H1 (cell line): ENCODE results near the gene DIP2B. TPM values are rescaled to one million over a fixed set of nuclear protein-coding genes. Genes with fewer than 3 reads are reported as not detected.

ENCODE experiments used
- CTCF ChIA-PET: fragments of 300-600 bp; sonication (Branson Sonifier 250); formaldehyde crosslinking; loops from one replicate; lab custom pipeline; 2021; ENCODE audit not compliant: partially characterized antibody; lab: Charles Lee
- POLR2A ChIA-PET: fragments of 300-600 bp; sonication (Branson Sonifier 250); formaldehyde crosslinking; loops from one replicate; lab custom pipeline; 2021; ENCODE audit warnings: inconsistent platforms; ENCODE audit not compliant: partially characterized antibody; lab: Charles Lee
- DNase-seq, 2 experiments: peaks; one replicate each; pipeline versions ENCODE4 v3.0.0 to v3.0.0-alpha.2; 2010 to 2022; ENCODE audit warnings: low spot score in 2 of 2, low read depth in 1 of 2, mixed read lengths in 1 of 2
- FAIRE-seq: peaks from 2 replicates; lab custom pipeline; 2011; peaks lifted over from hg19 to GRCh38; lab: Jason Lieb, UNC
- H2AFZ ChIP-seq: 2 replicates; pipeline ENCODE4 v1.8.1; 2012; ENCODE audit warnings: low read length, inconsistent platforms
- H2AK5ac ChIP-seq: 2 replicates; pipeline ENCODE4 v1.6.1; 2013; ENCODE audit warnings: low read depth, low read length
- H2BK120ac ChIP-seq: replicated peaks from 2 replicates; pipeline ENCODE3; 2013; ENCODE audit warnings: low read depth, low read length, inconsistent platforms
- H2BK12ac ChIP-seq: 2 replicates; pipeline ENCODE4 v1.6.1; 2013; ENCODE audit warnings: low read depth, low read length
- H2BK15ac ChIP-seq: 2 replicates; pipeline ENCODE4 v1.6.1; 2013; ENCODE audit warnings: low read length
- H2BK20ac ChIP-seq: 2 replicates; pipeline ENCODE4 v1.6.1; 2013; ENCODE audit warnings: low read length
- H2BK5ac ChIP-seq: 2 replicates; pipeline ENCODE4 v1.6.1; 2013; ENCODE audit warnings: low read depth, low read length
- H3K14ac ChIP-seq: 2 replicates; pipeline ENCODE4 v1.6.1; 2013; ENCODE audit warnings: inconsistent platforms; ENCODE audit not compliant: insufficient read length
- H3K18ac ChIP-seq: 2 replicates; pipeline ENCODE4 v1.6.1; 2013; ENCODE audit warnings: low read length; ENCODE audit errors: extremely low read depth
- H3K23ac ChIP-seq: 2 replicates; pipeline ENCODE4 v1.6.1; 2013; ENCODE audit warnings: inconsistent platforms; ENCODE audit not compliant: insufficient read length
- H3K23me2 ChIP-seq: 2 replicates; pipeline ENCODE4 v1.6.1; 2013; ENCODE audit warnings: low read depth, low read length
- H3K27ac ChIP-seq: 2 replicates; pipeline ENCODE4 v1.6.1; 2011; ENCODE audit warnings: low read depth, low read length, inconsistent platforms
- H3K27me3 ChIP-seq, 4 experiments: replicated peaks in 1 of 4; 1 replicate in 1 of 4; 2 replicates in 3 of 4; pipeline versions ENCODE4 v1.6.1 to v1.8.1; 2011 to 2013; ENCODE audit warnings: low read length in 3 of 4, mild to moderate bottlenecking in 3 of 4, inconsistent platforms in 2 of 4, mixed read lengths in 2 of 4, moderate library complexity in 1 of 4; ENCODE audit not compliant: control insufficient read depth in 3 of 4, insufficient read depth in 3 of 4; ENCODE audit errors: extremely low read depth in 1 of 4
- H3K36me3 ChIP-seq, 4 experiments: 2 replicates each; pipeline versions ENCODE4 v1.6.1 to v1.8.1; 2011 to 2013; ENCODE audit warnings: mild to moderate bottlenecking in 4 of 4, low read length in 3 of 4, moderate library complexity in 2 of 4, control low read depth in 1 of 4, inconsistent platforms in 1 of 4; ENCODE audit not compliant: insufficient read depth in 4 of 4, control insufficient read depth in 2 of 4
- H3K4ac ChIP-seq: replicated peaks from 2 replicates; pipeline ENCODE3; 2013; ENCODE audit warnings: low read length, low read depth, mixed read lengths, inconsistent platforms; ENCODE audit not compliant: insufficient read length
- H3K4me1 ChIP-seq, 4 experiments: replicated peaks in 1 of 4; 1 replicate in 1 of 4; 2 replicates in 3 of 4; pipeline versions ENCODE4 v1.6.1 to v1.8.1; 2011 to 2013; ENCODE audit warnings: low read length in 3 of 4, inconsistent platforms in 2 of 4, mixed read lengths in 1 of 4; ENCODE audit not compliant: insufficient read depth in 4 of 4, control insufficient read depth in 3 of 4
- H3K4me2 ChIP-seq, 2 experiments: 2 replicates each; pipeline versions ENCODE4 v1.6.1 to v1.8.1; 2011 to 2013; ENCODE audit warnings: low read depth in 2 of 2, low read length in 2 of 2, control low read depth in 1 of 2, inconsistent platforms in 1 of 2, mild to moderate bottlenecking in 1 of 2; ENCODE audit not compliant: insufficient read depth in 1 of 2
- H3K4me3 ChIP-seq, 4 experiments: fragments of 200-600, 300-600 bp in 1 of 4; sonication (generic), shearing (Covaris generic), sonication (Bioruptor Twin) in 1 of 4; 2 replicates each; pipeline versions ENCODE4 v1.5.1 to v1.8.1; 2011 to 2016; ENCODE audit warnings: low read length in 4 of 4, low read depth in 3 of 4, control low read depth in 2 of 4, inconsistent platforms in 2 of 4, mild to moderate bottlenecking in 2 of 4, mixed read lengths in 1 of 4, moderate library complexity in 1 of 4; ENCODE audit not compliant: insufficient read depth in 2 of 4; ENCODE audit errors: extremely low read depth in 1 of 4
- H3K56ac ChIP-seq: replicated peaks from 2 replicates; pipeline ENCODE3; 2013; ENCODE audit warnings: low read depth, mild to moderate bottlenecking, mixed read lengths, low read length, inconsistent platforms; ENCODE audit not compliant: insufficient read length
- H3K79me1 ChIP-seq: 2 replicates; pipeline ENCODE4 v1.6.1; 2013; ENCODE audit warnings: low read depth, low read length, control low read depth
- H3K79me2 ChIP-seq, 2 experiments: 2 replicates each; pipeline versions ENCODE4 v1.6.1 to v1.8.1; 2012 to 2013; ENCODE audit warnings: low read length in 2 of 2, mild to moderate bottlenecking in 2 of 2, inconsistent platforms in 1 of 2; ENCODE audit not compliant: insufficient read depth in 2 of 2, control insufficient read depth in 1 of 2
- H3K9ac ChIP-seq, 4 experiments: replicated peaks in 1 of 4; 1 replicate in 1 of 4; 2 replicates in 3 of 4; pipeline versions ENCODE4 v1.6.1 to v1.8.1; 2011 to 2013; ENCODE audit warnings: low read depth in 3 of 4, low read length in 3 of 4, control low read depth in 2 of 4, mild to moderate bottlenecking in 2 of 4, moderate library complexity in 2 of 4, inconsistent platforms in 1 of 4; ENCODE audit errors: extremely low read depth in 1 of 4
- H3K9me3 ChIP-seq, 2 experiments: 2 replicates each; pipeline versions ENCODE4 v1.6.1 to v1.8.1; 2012 to 2013; ENCODE audit warnings: mild to moderate bottlenecking in 2 of 2, moderate library complexity in 2 of 2, control low read depth in 1 of 2, inconsistent platforms in 1 of 2, low read depth in 1 of 2, low read length in 1 of 2, mixed read lengths in 1 of 2; ENCODE audit not compliant: insufficient read depth in 2 of 2
- H4K20me1 ChIP-seq, 2 experiments: replicated peaks in 1 of 2; 2 replicates each; pipeline versions ENCODE3 to v1.8.1; 2011 to 2013; ENCODE audit warnings: inconsistent platforms in 2 of 2, low read length in 2 of 2, mild to moderate bottlenecking in 1 of 2; ENCODE audit not compliant: insufficient read depth in 2 of 2, control insufficient read depth in 1 of 2
- H4K5ac ChIP-seq: 2 replicates; pipeline ENCODE4 v1.6.1; 2013; ENCODE audit warnings: low read length, low read depth, mixed read lengths, inconsistent platforms; ENCODE audit not compliant: insufficient read length
- H4K8ac ChIP-seq: 2 replicates; pipeline ENCODE4 v1.8.0; 2013; ENCODE audit warnings: mild to moderate bottlenecking, moderate library complexity, low read length, inconsistent platforms; ENCODE audit not compliant: insufficient read depth; ENCODE audit errors: extremely low read depth
- H4K91ac ChIP-seq: replicated peaks from 2 replicates; pipeline ENCODE3; 2013; ENCODE audit warnings: low read length, mixed read lengths, inconsistent platforms; ENCODE audit not compliant: insufficient read length
- CREB1 ChIP-seq: IDR thresholded peaks from 2 replicates; pipeline ENCODE4 v1.6.1; 2012; ENCODE audit warnings: inconsistent platforms
- FOSL1 ChIP-seq: IDR thresholded peaks from 2 replicates; pipeline ENCODE4 v1.6.1; 2011; ENCODE audit warnings: mild to moderate bottlenecking, low read depth, low read length, moderate library complexity; ENCODE audit not compliant: insufficient read depth
- POLR2AphosphoS5 ChIP-seq: IDR thresholded peaks from 2 replicates; pipeline ENCODE4 v1.6.1; 2011; ENCODE audit warnings: low read depth, low read length
- WGBS, 2 experiments: shearing (Covaris generic) in 1 of 2; methylation state at CpG; one replicate each; pipeline versions ENCODE4 v1.1.6 to v1.1.7; 2013 to 2015; ENCODE audit warnings: low lambda C conversion rate in 2 of 2, mixed read lengths in 2 of 2, inconsistent platforms in 1 of 2, low coverage in 1 of 2, missing lambda C conversion rate in 1 of 2; ENCODE audit not compliant: insufficient replicate concordance in 2 of 2, insufficient coverage in 1 of 2, insufficient read length in 1 of 2; ENCODE audit errors: extremely low coverage in 1 of 2, missing lambda C conversion rate in 1 of 2; 5-methylcytosine and 5-hydroxymethylcytosine counted together
- polyA plus RNA-seq, 7 experiments: library from polyadenylated mRNA; depleted of rRNA in 3 of 7; stranded (reverse) in 5 of 7; unstranded in 2 of 7; fragments of >200 nt in 5 of 7; fragments of 200-250 nt in 2 of 7; gene quantifications; 1 replicate in 5 of 7; 2 replicates in 1 of 7; 4 replicates in 1 of 7; pipeline versions ENCODE4 v1.2.1 to v1.2.3, GENCODE V29; 2011 to 2013; ENCODE audit warnings: missing spikeins in 2 of 7, mixed read lengths in 2 of 7
- total RNA-seq: library from RNA; stranded (reverse); fragmentation: NEBNext Ultra II Directional; extraction: Animal tissue kit (Norgen Biotek cat#: 25700); gene quantifications from 2 replicates; pipeline ENCODE4 v1.2.1, GENCODE V29; 2021

Gene DIP2B
- total and polyA plus RNA-seq, 2 of the 8 experiments (the other 6 are each of a cell fraction or from before 2014, with no cell fraction given), result 11.1 to 29.6 TPM

DNA sequence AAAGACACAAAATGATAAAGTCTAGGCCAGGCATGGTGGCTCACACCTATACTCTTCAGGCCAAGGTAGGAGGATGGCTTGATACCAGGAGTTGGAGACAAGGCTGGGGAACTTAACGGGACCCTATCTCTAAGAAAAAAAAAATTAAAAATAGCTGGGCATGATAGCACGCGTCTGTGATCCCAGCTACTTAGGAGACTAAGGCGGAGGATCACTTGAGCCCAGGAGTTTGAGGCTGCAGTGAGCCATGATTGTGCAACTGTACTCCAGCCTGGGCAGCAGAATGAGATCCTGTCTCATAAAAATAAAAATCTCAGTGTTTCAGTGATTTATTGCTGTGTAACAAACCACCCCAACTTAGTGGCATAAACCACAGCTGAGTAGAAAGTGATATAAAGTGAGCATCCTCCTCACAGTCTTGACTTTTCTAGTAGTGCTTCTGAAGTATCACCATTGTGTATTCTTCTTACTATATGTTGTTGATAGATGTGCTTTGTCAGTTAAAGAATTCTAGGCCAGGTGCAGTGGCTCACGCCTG is 248.5 kb downstream of the DIP2B start:
- no peak overlapping the region for H2BK20ac ChIP-seq
- TF ChIP-seq POLR2AphosphoS5 (no peak), FOSL1 (no peak), CREB1 (no peak)
- TF ChIP-seq, all 59 proteins: peak for 0
- no peak overlapping the region for H2BK15ac ChIP-seq
- H3K18ac ChIP-seq, result no peak overlapping the region
- no peak overlapping the region for H3K4me3 ChIP-seq
- H3K27me3 ChIP-seq, result no peaks in the 10 kb centered on the region
- no peaks in the 10 kb centered on the region for H3K9me3 ChIP-seq
- no peak overlapping the region for H3K56ac ChIP-seq
- H2AFZ ChIP-seq, result no peak overlapping the region
- ChIA-PET POLR2A (interaction anchor here (0.6 to 4.7 kb wide), 2 partner anchors 11 to 307 kb away, joined by 3 to 22 read pairs; partner anchors contain the start of gene ATF1), CTCF (no interaction called here)
- FAIRE-seq (no peak), DNase-seq (no peak)
- H3K36me3 ChIP-seq, result no peaks in the 10 kb centered on the region; a peak in 1 of 8 replicates
- WGBS, 2 experiments, result 94% methylated on average over 5 of the region's 5 CpGs; no CpG with 5 or more reads in 1 of the 2 experiments
- no peaks in the 10 kb centered on the region for H3K79me2 ChIP-seq
- H3K4me1 ChIP-seq, result no peaks in the 10 kb centered on the region
- no peak overlapping the region for H2BK120ac ChIP-seq
- no peak overlapping the region for H3K27ac ChIP-seq
- no peak overlapping the region for H2BK5ac ChIP-seq
- no peak overlapping the region for H4K91ac ChIP-seq
- H4K20me1 ChIP-seq, result peaks cover 0 to 1% of the 10 kb centered on the region in 2 experiments
- no peaks in the 10 kb centered on the region for H3K79me1 ChIP-seq
- H3K23ac ChIP-seq, result no peak overlapping the region
- no peak overlapping the region for H3K4ac ChIP-seq
- no peaks in the 10 kb centered on the region for H3K23me2 ChIP-seq
- no peak overlapping the region for H3K9ac ChIP-seq
- no peak overlapping the region for H3K14ac ChIP-seq
- no peak overlapping the region for H2AK5ac ChIP-seq
- H3K4me2 ChIP-seq, result no peak overlapping the region
- no peak overlapping the region for H2BK12ac ChIP-seq
- H4K5ac ChIP-seq, result no peak overlapping the region
- H4K8ac ChIP-seq, result no peak overlapping the region
